Activated naive CD4-positive, alpha-beta T cell treated with anti-CD3 and anti-CD28 coated beads, Interleukin-2, amount 10 ng/mL, durations not matched to agents 7 days and 5 days (primary cell): Measurements from ENCODE around the gene CACNA2D3.

ENCODE experiments used
- CTCF ChIA-PET: fragments of 350-600 bp; sonication (Branson Sonifier 250); formaldehyde crosslinking; loops from one replicate; lab custom pipeline; 2021; ENCODE audit warnings: antibody characterized with exemption; lab: Charles Lee
- DNase-seq: peaks from one replicate; pipeline ENCODE4 v3.0.0-alpha.2; 2020
- H3K27ac Mint-ChIP-seq: one replicate; pipeline ENCODE4 v1.8.0; 2021; ENCODE audit warnings: mild to moderate bottlenecking, moderate library complexity, mixed read lengths
- H3K27me3 Mint-ChIP-seq: one replicate; pipeline ENCODE4 v1.8.0; 2021; ENCODE audit warnings: mild to moderate bottlenecking, mixed read lengths
- H3K36me3 Mint-ChIP-seq: one replicate; pipeline ENCODE4 v1.8.0; 2021; ENCODE audit warnings: mixed read lengths
- H3K4me1 Mint-ChIP-seq: one replicate; pipeline ENCODE4 v1.8.0; 2021; ENCODE audit warnings: mixed read lengths
- H3K4me3 Mint-ChIP-seq: one replicate; pipeline ENCODE4 v1.8.0; 2021; ENCODE audit warnings: mild to moderate bottlenecking, moderate library complexity, mixed read lengths
- H3K9me3 Mint-ChIP-seq: one replicate; pipeline ENCODE4 v1.8.0; 2021; ENCODE audit warnings: mixed read lengths

The CACNA2D3 gene

GRCh38 chr3:54889731-54890130, 767.4 kb downstream of the CACNA2D3 start:
- no peak for DNase-seq
- Mint-ChIP-seq H3K27ac (no peak overlapping the region), H3K9me3 (peaks cover 5% of the 10 kb centered on the region), H3K4me1 (no peaks in the 10 kb centered on the region), H3K4me3 (no peak overlapping the region), H3K36me3 (no peaks in the 10 kb centered on the region), H3K27me3 (no peaks in the 10 kb centered on the region)
- CTCF ChIA-PET: no interaction called here

GRCh38 chr3:54891540-54891897, 769.2 kb downstream of the CACNA2D3 start:
- CTCF ChIA-PET: no interaction called here
- Mint-ChIP-seq H3K36me3 (no peaks in the 10 kb centered on the region), H3K9me3 (peaks cover 5% of the 10 kb centered on the region), H3K4me3 (no peak overlapping the region), H3K4me1 (no peaks in the 10 kb centered on the region), H3K27me3 (no peaks in the 10 kb centered on the region), H3K27ac (no peak overlapping the region)
- DNase-seq: no peak

GRCh38 chr3:54892168-54892567, 769.8 kb downstream of the CACNA2D3 start:
- no peak for DNase-seq
- Mint-ChIP-seq H3K4me3 (no peak overlapping the region), H3K27ac (no peak overlapping the region), H3K4me1 (no peaks in the 10 kb centered on the region), H3K36me3 (no peaks in the 10 kb centered on the region), H3K9me3 (peaks cover 5% of the 10 kb centered on the region), H3K27me3 (no peaks in the 10 kb centered on the region)
- CTCF ChIA-PET: no interaction called here

GRCh38 chr3:54895613-54896012, 773.3 kb downstream of the CACNA2D3 start:
- no peak overlapping the region for H3K27ac Mint-ChIP-seq
- DNase-seq: no peak
- H3K36me3 Mint-ChIP-seq: no peaks in the 10 kb centered on the region
- no peaks in the 10 kb centered on the region for H3K4me1 Mint-ChIP-seq
- no peaks in the 10 kb centered on the region for H3K27me3 Mint-ChIP-seq
- CTCF ChIA-PET: no interaction called here
- H3K4me3 Mint-ChIP-seq: no peak overlapping the region
- H3K9me3 Mint-ChIP-seq: peaks cover 1% of the 10 kb centered on the region

GRCh38 chr3:54897028-54897711, 774.8 kb downstream of the CACNA2D3 start:
- Mint-ChIP-seq H3K27me3 (no peaks in the 10 kb centered on the region), H3K9me3 (no peaks in the 10 kb centered on the region), H3K4me1 (no peaks in the 10 kb centered on the region), H3K36me3 (no peaks in the 10 kb centered on the region), H3K27ac (no peak overlapping the region), H3K4me3 (no peak overlapping the region)
- CTCF ChIA-PET: no interaction called here
- DNase-seq: no peak

- no peaks in the 10 kb centered on the region for H3K27me3 Mint-ChIP-seq
- CTCF ChIA-PET: no interaction called here
- H3K27ac Mint-ChIP-seq: no peak overlapping the region
- H3K36me3 Mint-ChIP-seq: no peaks in the 10 kb centered on the region
- no peaks in the 10 kb centered on the region for H3K4me1 Mint-ChIP-seq
- no peaks in the 10 kb centered on the region for H3K9me3 Mint-ChIP-seq
- DNase-seq: no peak
- H3K4me3 Mint-ChIP-seq: no peak overlapping the region
Measured at GRCh38 chr3:54899273-54899672, 776.9 kb downstream of the CACNA2D3 start.

- H3K4me3 Mint-ChIP-seq: no peak overlapping the region
- no peaks in the 10 kb centered on the region for H3K4me1 Mint-ChIP-seq
- no peaks in the 10 kb centered on the region for H3K36me3 Mint-ChIP-seq
- H3K27ac Mint-ChIP-seq: no peak overlapping the region
- CTCF ChIA-PET: no interaction called here
- no peak for DNase-seq
- H3K9me3 Mint-ChIP-seq: no peaks in the 10 kb centered on the region
- no peaks in the 10 kb centered on the region for H3K27me3 Mint-ChIP-seq
Measured at GRCh38 chr3:54900838-54901591, 778.7 kb downstream of the CACNA2D3 start.

- Mint-ChIP-seq H3K4me3 (no peak overlapping the region), H3K27me3 (no peaks in the 10 kb centered on the region), H3K4me1 (no peaks in the 10 kb centered on the region), H3K9me3 (no peaks in the 10 kb centered on the region), H3K36me3 (no peaks in the 10 kb centered on the region), H3K27ac (no peak overlapping the region)
- DNase-seq: no peak
- CTCF ChIA-PET: no interaction called here
Measured at GRCh38 chr3:54901906-54902685, 779.7 kb downstream of the CACNA2D3 start.

GRCh38 chr3:54905261-54905888, 783.0 kb downstream of the CACNA2D3 start:
- H3K4me3 Mint-ChIP-seq: no peak overlapping the region
- CTCF ChIA-PET: no interaction called here
- no peak for DNase-seq
- no peaks in the 10 kb centered on the region for H3K9me3 Mint-ChIP-seq
- H3K4me1 Mint-ChIP-seq: no peaks in the 10 kb centered on the region
- no peaks in the 10 kb centered on the region for H3K27me3 Mint-ChIP-seq
- no peaks in the 10 kb centered on the region for H3K36me3 Mint-ChIP-seq
- H3K27ac Mint-ChIP-seq: no peak overlapping the region

GRCh38 chr3:54905920-54906319, 783.6 kb downstream of the CACNA2D3 start:
- no peak overlapping the region for H3K27ac Mint-ChIP-seq
- no peaks in the 10 kb centered on the region for H3K9me3 Mint-ChIP-seq
- H3K27me3 Mint-ChIP-seq: no peaks in the 10 kb centered on the region
- CTCF ChIA-PET: no interaction called here
- H3K36me3 Mint-ChIP-seq: no peaks in the 10 kb centered on the region
- DNase-seq: no peak
- no peak overlapping the region for H3K4me3 Mint-ChIP-seq
- no peaks in the 10 kb centered on the region for H3K4me1 Mint-ChIP-seq

- no peak overlapping the region for H3K4me3 Mint-ChIP-seq
- H3K36me3 Mint-ChIP-seq: no peaks in the 10 kb centered on the region
- no peak for DNase-seq
- no peaks in the 10 kb centered on the region for H3K9me3 Mint-ChIP-seq
- CTCF ChIA-PET: no interaction called here
- no peaks in the 10 kb centered on the region for H3K27me3 Mint-ChIP-seq
- no peak overlapping the region for H3K27ac Mint-ChIP-seq
- no peaks in the 10 kb centered on the region for H3K4me1 Mint-ChIP-seq
Measured at GRCh38 chr3:54906763-54907162, 784.4 kb downstream of the CACNA2D3 start.

GRCh38 chr3:54909191-54909590, 786.8 kb downstream of the CACNA2D3 start:
- CTCF ChIA-PET: no interaction called here

GRCh38 chr3:54914180-54914579, 791.8 kb downstream of the CACNA2D3 start:
- H3K4me1 Mint-ChIP-seq: no peaks in the 10 kb centered on the region
- no peak overlapping the region for H3K4me3 Mint-ChIP-seq
- CTCF ChIA-PET: no interaction called here
- no peaks in the 10 kb centered on the region for H3K36me3 Mint-ChIP-seq
- no peak for DNase-seq
- no peak overlapping the region for H3K27ac Mint-ChIP-seq
- H3K27me3 Mint-ChIP-seq: no peaks in the 10 kb centered on the region
- peaks cover 2% of the 10 kb centered on the region for H3K9me3 Mint-ChIP-seq

More at GRCh38 chr3:54909191-54909590, 786.8 kb downstream of the CACNA2D3 start:
- H3K4me3 Mint-ChIP-seq: no peak overlapping the region
- no peak overlapping the region for H3K27ac Mint-ChIP-seq
- H3K27me3 Mint-ChIP-seq: no peaks in the 10 kb centered on the region
- no peaks in the 10 kb centered on the region for H3K4me1 Mint-ChIP-seq
- DNase-seq: no peak
- H3K9me3 Mint-ChIP-seq: no peaks in the 10 kb centered on the region
- H3K36me3 Mint-ChIP-seq: no peaks in the 10 kb centered on the region

GRCh38 chr3:54915181-54915580, 792.8 kb downstream of the CACNA2D3 start:
- H3K9me3 Mint-ChIP-seq: peaks cover 2% of the 10 kb centered on the region

More at GRCh38 chr3:54915181-54915580, 792.8 kb downstream of the CACNA2D3 start:
- H3K4me3 Mint-ChIP-seq: no peak overlapping the region
- DNase-seq: no peak
- no peaks in the 10 kb centered on the region for H3K36me3 Mint-ChIP-seq
- H3K27me3 Mint-ChIP-seq: no peaks in the 10 kb centered on the region
- no peak overlapping the region for H3K27ac Mint-ChIP-seq
- CTCF ChIA-PET: no interaction called here
- no peaks in the 10 kb centered on the region for H3K4me1 Mint-ChIP-seq
